Right renal cortex interstitium (tissue), 3 donors: ENCODE measurements around the gene EHMT1. TPM values are rescaled to one million over a fixed set of nuclear protein-coding genes. Genes with fewer than 3 reads are reported as not detected.

Experiments
- DNase-seq, 3 donors: peaks; one replicate each; pipeline ENCODE4 v3.0.0-alpha.2; 2013; ENCODE audit warnings: low read depth in 3 of 3, low spot score in 2 of 3
- polyA plus RNA-seq, 3 donors: library from polyadenylated mRNA; unstranded; fragments of 120-200 nt; gene quantifications; one replicate each; pipeline ENCODE4 v1.2.1, GENCODE V29; 2013; ENCODE audit not compliant: insufficient read length in 3 of 3

The EHMT1 gene
- polyA plus RNA-seq, 3 donors: 68.5 to 72.0 (median 70.1) TPM

DNA sequence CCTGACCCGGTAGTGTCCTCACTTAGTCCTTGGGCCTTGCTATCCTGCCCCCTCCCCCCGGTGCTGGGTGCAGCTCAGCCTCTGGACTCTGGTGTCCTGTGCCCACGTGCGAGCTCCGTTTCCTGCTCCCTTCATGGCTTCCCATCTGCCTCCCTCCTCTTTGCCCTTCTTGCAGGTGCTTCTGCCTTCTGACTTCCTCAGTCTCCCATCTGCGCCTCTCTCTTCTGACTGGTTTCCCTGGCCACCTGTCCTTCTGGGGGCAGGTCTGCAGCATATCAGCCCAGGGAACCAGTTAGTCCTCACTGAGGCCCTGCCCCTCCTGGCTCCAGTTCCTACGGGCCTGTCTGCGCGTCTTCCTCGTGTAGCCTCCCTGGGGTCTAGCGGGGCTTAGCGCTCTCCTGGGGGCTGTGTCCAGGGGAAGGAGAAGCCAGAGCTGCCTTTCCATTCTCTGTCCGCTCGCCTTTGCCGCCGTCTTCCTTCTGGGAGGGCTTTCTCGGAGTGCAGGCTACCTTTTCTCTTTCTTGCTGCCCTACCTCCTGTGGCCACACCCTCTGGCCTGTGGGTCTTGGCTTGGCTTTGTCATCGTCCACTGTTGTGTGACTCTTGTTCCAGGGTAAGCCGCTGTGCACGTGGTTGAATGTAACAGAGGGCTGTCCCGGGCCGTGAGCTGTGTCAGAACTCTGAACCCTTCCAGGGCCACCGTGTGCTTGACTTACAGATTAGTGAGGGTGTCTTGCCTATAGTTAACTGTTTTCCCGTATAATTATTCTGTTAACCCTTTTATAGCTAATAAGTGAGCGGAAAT, 51.8 kb downstream of the EHMT1 start:
- DNase-seq: no peak

- no peak for DNase-seq
These were observed 52.4 kb downstream of the EHMT1 start for GRCh38 chr9:137671196-137671538.

DNA sequence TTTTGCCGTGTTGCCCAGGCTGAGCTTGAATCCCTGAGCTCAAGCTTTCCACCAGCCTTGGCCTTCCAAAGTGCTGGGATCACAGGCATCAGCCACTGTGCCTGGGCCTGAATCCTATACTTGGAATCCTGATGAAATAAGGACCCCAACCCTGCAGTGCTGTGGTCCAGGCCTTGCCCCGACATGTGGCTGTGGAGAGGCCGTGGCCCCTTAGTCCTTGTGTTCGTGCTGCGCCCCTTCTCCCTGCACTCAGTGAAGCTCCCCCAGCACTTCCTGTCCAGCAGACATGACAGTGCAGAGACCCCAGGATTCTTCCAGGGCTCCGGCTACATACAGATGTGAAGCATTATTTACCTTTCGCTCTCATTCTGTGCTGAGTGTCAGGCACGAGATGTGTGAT, 52.9 kb downstream of the EHMT1 start:
- DNase-seq: no peak

DNA sequence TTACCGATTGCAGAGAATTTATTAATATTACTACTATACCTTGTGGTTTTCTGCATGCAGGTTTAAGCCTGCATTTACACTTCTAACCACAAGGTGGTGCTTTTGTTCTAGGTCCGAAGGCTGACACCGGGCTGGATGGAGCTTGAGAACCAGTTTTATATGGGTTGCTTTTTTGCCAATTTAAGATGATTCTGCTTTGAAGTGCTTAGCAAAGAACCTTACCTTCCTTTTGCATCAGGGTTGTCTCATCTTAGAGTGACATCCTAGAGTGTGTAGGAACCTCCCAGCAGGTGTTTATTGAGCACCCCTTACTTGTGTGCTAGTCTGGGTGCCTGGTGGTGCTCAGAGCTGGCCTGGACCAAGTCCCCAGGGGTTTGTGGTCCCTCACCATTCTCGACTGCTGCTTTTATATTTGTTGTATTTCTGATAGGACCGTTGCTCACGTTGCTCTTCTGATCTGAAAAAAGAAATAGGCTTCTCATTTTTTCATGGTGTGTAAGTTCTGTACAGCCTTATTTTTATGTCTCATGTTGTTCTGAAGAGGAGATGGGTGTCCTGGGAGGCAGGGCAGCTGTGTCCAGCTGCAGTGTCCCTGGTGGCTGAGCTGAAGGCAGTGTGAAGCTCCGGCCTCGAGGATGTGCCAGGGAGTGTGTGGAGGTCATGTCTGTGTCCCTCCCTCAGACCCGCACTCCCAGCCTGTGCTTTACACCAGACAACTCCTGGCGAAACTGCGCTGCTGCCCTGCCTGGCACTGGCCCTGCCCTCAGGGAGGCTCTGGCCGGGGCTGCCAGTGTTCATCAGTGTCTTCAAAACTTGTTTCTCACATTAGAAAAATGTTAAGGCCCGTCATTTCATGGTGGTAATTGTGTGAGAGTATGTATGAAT, 54.3 kb downstream of the EHMT1 start:
- no peak for DNase-seq

GRCh38 chr9:137673886-137674285, 55.1 kb downstream of the EHMT1 start:
- DNase-seq: no peak

GRCh38 chr9:137674307-137674975, 55.6 kb downstream of the EHMT1 start:
- no peak for DNase-seq

DNA sequence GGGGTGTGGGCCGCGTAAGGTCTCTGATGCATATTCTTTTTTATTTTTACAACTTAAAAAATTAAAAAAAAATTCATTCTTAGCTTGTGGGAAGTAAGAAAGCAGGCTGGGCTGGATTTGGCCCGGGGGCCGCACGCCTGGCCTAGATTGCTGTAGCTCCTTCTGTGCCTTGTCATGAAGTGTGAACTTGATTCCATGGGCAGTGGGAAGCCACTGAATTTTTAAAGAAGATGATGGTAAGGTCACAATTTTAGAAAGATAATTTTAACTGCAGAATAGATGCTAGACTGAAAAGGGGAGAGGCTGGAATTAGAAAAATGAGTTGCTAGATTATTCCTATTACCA, 56.1 kb downstream of the EHMT1 start:
- DNase-seq: no peak

DNA sequence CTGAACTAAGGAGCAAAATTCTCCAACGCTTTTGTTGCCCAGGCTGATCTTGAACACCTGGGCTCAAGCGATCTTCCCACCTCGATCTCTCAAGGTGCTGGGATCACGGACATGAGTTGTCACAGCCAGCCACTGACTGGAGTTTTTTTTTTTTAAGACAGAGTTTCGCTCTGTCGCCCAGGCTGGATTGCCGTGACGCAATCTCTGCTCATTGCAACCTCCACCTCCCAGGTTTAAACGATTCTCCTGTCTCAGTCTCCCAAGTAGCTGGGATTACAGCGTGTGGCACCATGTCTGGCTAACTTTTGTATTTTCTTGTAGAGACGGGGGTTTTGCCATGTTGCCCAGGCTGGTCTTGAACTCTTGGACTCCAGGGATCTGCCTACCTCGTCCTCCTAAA, 58.2 kb downstream of the EHMT1 start:
- DNase-seq: no peak

- DNase-seq: no peak
These were observed 59.4 kb downstream of the EHMT1 start for GRCh38 chr9:137678202-137678601.

DNA sequence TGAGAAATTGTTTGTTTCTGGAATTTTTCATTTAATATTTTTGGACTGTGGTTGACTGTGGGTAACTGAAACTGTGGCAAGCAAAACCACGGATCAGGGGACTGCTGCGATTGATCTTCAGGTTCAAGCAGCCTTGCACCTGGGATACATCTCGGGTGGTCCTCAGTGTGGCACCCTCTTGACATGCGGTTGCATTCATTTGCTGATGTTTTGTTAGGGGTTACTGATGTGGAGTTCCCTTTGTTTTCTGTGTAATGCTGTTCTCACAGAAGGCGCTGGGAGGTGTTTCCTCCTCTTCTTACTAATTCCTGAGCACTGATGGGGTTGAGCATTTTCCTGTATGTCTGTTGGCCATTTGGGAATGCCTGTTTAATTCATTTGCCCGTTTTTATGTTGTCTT, 60.4 kb downstream of the EHMT1 start:
- no peak for DNase-seq

GRCh38 chr9:137679695-137680305, 61.0 kb downstream of the EHMT1 start:
- no peak for DNase-seq

DNA sequence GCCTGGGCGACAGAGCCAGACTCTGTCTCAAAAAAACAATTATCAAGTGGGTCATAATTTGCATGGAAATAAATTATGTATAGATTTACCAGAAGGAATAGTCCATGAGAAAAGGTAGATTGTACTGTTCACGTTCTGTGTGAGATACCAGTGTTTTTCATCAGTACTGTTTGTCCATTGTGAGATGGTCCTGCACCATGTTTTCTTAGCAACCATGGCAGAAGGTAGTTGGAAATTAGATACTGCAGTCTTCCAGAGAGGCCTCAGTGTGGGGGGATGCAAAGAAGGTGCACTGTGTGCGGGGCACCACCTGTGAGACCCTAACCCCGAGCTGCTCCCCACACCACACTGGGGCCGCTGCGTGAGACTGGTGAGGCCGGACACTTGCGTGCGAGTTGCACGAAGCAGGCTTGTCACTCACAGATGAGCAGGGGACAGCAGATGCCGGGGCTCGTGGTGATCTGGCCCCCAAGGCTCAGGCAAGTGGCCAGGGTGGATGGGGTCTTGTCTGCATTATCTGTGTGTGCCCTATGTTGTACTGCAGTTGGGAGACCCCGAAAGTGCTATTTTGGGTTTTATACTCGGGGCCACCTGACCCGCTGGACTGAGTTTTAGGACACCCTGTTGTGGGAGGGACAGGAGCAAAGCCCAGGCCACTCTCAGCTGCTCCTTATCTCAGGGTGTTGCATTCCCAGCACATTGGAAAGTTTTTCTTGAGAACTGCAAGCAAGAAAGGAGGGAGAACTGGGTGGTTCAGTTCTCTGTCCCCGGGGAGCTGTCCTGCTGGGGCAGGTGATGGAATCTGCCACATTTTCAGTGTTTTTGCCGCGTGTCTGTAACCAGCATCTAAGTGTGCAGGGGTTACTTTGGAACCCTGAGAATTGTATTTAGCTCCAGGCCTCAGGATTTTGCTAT, 61.9 kb downstream of the EHMT1 start:
- no peak for DNase-seq

- DNase-seq: no peak
These were observed 63.8 kb downstream of the EHMT1 start for GRCh38 chr9:137682428-137683105.

- no peak for DNase-seq
These were observed 64.6 kb downstream of the EHMT1 start for GRCh38 chr9:137683262-137683864.

DNA sequence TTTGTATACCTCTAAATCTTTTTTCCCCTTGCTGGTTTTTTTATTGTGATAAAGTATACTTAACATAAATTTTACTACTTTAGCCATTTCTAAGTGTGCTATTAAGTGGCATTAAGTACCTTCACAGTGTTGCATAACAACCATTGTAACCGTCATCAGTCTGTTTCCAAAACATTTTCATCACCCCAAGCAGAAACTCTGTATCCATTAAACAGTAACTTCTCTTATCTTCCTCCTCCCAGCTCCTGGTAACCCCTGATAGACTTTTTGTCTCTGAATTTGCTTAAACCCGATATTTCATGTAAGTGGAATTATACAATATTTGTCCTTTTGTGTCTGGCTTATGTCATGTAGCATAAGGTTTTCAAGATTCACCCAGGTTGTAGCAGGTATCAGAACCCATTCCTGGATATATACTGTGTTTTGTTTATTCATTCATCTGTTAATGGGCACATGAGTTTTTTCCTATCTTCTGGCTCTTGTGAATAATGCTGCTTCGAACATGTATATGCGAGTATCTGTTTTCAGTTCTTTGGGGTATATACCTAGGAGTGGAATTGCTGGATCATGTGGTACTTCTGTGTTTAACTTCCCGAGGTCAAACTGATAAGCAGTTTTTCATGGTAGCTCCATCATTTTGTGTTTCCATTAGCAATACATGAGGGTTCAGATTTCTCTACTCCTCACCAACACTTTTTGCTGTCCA, 66.4 kb downstream of the EHMT1 start:
- DNase-seq: no peak

GRCh38 chr9:137685741-137686420, 67.1 kb downstream of the EHMT1 start:
- DNase-seq: no peak

- no peak for DNase-seq
These were observed 69.5 kb downstream of the EHMT1 start for GRCh38 chr9:137688261-137688660.

GRCh38 chr9:137688725-137689124, 69.9 kb downstream of the EHMT1 start:
- DNase-seq: no peak
